GM19452 (cell line): ENCODE data around the gene G6PD.
A peak's percentile ranks its signal among the peaks of the same experiment; 100 is the strongest.
"Not testable (repeated sequence)": the region's sequence is repeated elsewhere in the genome, so short reads cannot be mapped to it uniquely, and the experiment has no call there.

ENCODE experiments used
- ATAC-seq: cut with Tn5 transposase; IDR thresholded peaks from one replicate; pipeline ENCODE4 v1.9.1; 2021; ENCODE audit not compliant: unreplicated experiment

The G6PD gene

DNA sequence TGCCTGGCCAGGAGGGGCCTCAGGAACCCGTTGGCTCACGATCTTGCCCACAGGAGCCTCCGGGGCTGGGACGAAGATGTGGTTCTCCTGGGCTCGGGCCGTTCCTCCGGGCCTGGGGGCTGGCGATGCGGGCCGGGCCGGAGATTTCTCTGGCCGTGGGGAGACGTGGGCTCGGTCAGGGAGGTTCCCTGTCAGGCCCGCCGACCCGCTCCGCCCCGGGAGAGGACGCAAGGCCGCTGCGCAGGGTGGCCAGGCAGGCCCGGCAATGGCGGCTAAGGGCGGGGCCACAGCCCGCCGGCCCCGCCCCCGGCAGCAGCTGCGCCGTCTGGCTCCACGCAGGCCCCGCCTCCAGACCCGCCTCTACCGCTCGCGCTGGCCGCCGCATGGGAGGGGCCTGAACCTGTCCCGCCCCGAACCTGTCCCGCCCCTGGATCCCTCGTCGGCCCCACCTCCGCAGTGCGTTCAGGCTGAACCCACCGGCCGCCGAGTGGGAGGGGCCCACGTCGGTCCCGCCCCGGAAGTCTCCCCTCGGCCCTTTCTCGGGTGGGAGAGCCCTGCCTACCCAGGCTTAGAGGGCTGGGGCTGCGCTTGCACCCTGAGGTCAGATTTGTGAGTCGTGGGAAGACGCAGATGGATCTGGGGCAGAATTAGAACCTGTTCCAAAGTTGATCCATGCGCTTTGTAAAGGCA is 30.5 kb downstream of the G6PD start, which contains the start of gene FAM3A:
Gene FAM3A, minus strand, starts transcription at position 267 of the 690 bp plus-strand sequence. CDS start 460 bp downstream, outside the sequence.
- ATAC-seq = peak; percentile 90

DNA sequence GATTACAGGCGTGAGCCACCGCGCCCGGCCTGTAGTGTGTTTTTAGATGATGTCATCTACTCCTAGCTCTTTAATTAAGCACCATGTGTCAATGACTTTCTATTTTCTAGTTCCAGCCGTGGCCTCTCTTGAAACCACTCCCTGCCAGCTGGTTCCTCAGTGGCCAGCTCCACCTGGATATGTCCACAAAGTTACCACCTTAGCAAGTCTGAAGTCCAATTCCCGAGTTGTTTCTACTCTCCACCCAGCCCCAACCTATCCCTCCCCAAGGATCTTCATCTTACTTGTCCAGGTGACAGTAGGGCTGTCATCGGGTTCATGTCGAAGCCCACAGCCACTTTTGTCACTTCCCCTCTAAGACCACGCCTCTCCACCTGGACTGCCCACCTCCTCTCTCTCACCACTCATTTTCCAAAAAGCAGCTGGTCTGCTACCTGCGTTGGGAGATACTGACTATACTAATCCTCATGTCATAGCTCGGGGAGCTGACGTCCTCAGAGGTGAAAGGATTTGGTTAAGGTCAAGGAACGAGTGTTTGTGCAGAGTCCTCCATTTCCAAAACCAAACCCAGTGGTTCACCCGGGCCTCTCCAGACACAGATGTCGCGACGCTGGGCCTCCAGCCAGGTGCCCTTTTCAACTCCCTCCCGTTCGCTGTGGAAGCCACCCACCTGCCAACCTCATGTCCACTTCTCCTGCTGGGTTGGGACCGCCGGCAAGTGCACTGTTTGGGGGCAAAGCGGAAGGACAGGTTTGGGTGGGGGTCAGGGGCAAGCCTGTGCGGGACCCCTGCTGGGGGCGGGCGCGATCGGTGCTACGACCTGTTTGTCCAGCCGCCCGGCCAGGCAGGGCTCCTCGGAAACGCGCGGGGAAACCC is 31.3 kb downstream of the G6PD start:
- ATAC-seq = no peak

DNA sequence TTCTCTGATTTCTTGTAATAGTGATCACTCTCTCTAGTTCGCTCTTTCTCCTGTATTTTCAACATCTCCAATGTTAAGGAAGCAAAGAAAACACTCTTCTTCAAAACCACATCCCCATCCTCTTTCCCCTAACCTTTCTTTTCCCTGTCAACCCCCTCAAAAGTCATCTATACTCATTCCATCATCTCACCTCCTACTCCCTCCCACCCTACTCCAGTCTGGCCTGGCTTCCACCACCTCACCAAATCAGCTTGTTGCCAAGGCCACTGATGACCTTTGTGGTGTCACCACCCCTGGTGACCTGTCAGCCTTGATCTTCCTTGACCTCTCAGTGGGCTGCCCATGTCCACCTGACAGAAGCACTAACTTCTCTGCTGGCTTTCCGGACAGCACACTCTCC is 32.9 kb downstream of the G6PD start:
- no peak for ATAC-seq

DNA sequence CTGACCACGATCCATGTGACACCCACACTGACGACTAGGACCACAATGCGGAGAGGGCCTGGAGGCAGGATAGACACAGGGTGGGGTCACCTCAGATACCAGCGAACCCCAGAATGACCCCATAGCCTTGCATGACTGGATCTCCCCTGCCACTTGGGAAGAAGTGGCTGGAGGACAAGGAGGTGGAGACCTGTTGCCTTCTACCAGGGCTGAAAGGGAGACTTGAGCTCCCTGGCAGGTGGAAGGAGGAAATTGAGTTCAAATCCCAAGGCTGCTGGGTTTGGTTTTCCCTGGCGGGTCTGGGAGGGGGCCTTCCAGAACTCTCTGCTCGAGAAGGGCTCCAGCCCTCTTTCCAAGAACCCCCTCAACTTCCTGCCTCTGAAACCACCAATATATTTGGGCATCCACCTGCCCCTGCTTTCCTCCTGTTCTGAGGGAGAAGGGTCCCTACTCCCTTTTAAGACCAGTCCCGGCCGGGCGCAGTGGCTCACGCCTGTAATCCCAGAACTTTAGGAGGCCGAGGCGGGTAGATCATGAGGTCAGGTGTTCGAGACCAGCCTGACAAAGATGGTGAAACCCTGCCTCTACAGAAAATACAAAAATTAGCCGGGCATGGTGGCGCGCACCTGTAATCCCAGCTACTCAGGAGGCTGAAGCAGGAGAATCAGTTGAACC is 33.6 kb downstream of the G6PD start:
- ATAC-seq = no peak

DNA sequence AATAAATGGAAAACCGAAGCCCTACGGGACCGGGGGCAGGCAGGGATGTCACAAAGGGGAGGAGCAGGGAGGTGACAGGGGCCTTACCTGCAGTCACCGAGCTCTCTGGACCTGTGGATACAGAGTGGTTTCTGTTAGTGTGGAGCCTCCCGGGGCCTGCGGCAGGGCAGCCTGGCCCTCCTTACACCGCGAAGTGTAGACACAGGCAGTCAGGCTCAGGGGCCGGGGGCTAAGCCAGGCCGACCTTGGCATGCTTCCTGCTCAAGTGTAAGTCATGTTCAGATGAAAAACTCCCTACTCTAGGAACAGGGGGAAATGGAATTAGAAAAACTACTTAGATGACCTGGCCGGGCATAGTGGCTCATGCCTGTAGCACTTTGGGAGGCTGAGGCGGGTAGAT is 34.9 kb downstream of the G6PD start:
- no peak for ATAC-seq

DNA sequence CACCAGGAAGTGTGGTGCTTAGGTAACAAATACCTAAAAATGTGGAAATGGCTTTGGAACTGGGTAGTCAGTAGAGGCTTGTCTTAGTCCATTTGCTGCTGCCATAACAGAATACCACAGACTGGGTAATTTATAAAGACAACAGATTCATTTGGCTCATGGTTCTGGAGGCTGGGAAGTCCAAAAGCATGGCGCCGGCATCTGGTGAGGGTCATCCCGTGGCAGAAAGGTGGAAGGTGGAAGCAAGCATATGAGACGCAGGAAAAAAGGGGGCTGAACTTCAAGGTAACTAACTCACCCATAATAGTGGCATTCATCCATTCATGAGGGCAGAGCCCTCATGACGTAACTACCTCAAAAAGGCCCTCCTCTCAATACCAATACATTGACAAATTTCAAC is 37.2 kb downstream of the G6PD start:
- no peak for ATAC-seq

DNA sequence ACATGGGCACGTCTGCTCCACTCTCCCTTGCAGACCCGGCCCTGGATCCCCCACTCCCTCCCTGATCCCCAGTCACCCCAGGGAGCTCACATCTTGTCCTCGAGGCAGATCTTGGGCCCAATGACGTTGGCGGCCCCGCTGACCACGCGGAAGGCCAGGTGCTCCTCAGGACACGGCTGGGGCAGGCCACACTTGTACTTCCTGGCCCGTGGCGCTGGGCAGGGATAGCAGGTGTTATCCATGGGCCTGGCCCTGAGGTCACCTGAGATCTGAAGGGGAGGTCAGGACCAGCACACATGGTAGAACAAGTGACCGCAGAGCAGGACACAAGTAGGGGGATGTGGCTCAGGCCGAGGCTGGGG is 38.3 kb downstream of the G6PD start:
- no peak for ATAC-seq

DNA sequence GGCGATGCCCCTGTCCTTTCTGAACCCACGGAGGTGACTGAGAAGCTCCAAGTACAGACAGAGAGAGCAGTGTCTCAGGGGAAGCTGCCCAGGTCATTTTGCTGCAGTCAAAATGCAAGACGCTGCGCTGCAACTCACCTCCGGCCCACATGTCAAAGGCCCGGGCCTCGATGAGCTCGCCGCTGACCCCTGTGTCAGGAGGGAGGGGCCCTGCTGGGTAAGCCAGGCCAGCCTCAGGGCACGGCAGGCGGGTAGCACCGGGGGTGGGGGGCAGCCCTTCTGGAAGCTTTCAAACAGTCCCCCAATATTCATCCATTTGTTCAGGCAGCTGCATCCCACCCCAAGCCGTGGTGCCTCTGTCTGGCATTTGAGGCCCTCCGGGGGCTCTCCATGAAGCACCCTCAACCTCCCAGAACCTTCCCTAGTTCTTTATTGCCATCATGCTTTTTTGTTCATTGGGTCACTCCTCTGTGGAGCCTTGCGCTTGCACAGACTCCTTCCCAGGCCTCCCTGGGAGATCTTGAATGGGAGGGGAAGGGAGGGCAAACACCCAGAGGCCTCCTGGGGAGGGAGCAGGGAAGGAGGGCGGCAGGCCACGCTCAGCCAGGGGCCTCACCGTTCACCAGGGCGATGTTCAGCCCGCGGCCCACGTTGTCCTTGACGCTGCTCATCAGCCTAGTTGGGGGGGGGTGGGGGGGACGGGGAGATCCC is 38.8 kb downstream of the G6PD start:
- no peak for ATAC-seq

DNA sequence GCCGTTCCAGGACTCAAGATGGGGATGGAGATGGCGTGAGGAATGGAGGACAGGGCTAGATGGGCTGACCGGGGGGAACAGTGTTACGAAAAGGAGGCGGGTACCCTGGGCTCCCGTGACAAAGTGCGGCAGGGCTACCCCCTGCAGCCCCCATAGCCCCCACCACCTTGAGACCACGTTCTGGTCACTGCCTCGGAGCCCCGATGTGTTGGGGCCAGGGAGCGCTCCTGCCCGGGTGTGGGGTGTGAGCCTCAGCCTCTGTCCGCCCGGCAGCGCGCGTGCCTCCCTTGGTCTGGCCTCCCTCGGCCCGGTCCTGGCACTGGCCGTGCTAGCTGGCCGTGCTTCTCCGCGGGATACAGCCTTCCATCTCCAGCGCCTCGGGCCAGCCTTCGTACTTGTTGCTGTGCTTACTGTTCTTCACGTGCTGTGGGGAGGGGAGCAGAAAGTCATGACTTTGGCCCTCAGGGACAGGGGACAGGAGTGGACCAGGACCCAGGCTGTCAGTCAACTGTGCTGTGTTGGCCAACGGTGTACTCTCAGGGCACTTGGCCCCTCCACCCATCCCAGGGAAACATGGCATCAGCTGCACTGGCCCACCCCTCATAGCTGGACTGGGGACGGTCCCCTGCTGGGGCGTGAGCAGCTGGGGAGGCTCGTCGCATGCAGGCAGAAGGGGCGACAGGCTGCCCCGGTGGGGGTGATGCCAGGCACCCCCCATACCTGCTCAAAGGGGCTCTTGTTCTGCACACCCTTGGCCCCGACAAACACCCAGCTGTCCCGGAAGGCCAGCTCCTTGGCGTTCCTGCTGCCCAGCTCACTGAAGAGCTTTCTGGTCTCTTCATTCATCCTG is 39.9 kb downstream of the G6PD start:
- no peak for ATAC-seq

DNA sequence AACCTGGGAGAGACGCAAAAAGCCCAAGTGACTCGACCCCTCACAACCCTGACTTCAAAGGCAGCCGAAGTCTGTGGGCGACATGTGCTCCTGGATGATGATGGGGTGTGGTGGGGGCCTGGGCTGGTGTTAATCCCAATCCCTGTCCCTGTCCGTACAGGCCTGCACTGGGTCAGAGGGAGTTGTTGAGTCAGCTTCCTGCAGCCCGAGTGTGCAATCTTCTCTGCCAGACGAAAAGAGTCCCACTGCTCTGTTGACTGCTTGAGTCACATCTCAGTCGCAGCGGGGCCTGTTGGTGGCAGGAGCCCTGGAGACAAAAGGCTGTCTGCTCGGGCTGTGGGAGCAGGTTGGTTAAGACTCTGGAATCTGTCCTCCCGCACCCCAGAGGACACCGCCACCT is 40.9 kb downstream of the G6PD start:
- ATAC-seq = no peak

DNA sequence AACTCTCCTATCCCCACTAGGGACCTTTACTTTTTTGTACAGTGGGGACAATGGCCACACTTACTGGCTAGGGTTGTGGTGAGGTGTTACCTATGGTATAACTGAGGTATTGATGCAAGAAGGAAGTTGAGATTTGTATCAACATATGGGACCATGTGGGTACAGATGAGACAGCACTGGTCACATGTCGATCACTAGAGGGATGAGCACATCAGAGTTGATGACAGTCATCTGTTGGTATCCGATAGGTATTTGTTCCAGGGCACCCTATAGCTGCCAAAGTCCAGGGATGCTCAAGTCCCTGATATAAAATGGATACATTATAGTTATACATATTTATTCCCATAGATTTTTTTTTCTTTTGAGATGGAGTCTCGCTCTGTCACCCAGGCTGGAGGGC is 43.7 kb downstream of the G6PD start:
- ATAC-seq = no peak

DNA sequence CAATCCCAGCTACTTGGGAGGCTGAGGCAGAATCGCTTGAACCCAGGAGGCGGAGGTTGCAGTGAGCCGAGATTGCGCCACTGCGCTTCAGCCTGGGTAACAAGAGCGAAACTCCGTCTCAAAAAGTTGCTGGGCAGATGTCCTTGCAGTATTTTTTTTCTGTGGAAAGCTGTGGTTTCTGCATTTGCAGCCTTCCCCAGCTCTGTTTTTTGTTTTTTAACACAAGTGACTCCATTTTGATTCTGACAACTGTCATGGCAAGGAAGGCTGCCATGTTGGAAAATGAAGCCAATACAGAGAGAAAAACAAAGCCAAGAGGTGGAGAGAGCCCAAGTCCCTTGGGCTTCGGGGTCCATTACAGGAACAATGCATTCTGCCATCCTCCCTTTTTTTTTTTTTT is 44.5 kb downstream of the G6PD start:
- no peak for ATAC-seq

DNA sequence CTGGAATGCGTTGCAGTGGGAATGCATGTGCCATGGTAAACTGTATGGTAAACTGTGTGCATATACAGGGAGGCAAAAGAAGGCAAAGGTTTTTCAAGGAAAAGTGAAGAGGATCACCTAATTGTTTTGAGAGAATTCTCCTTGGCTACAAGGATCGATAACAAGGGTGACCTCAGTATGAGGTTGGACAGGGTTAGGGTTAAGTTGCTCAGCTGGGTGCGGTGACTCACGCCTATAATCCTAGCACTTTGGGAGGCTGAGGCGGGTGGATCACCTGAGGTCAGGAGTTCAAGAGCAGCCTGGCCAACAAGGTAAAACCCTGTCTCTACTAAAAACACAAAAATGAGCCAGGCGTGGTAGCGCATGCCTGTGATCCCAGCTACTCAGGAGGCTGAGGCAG is 45.2 kb downstream of the G6PD start:
- ATAC-seq = not testable (repeated sequence)

DNA sequence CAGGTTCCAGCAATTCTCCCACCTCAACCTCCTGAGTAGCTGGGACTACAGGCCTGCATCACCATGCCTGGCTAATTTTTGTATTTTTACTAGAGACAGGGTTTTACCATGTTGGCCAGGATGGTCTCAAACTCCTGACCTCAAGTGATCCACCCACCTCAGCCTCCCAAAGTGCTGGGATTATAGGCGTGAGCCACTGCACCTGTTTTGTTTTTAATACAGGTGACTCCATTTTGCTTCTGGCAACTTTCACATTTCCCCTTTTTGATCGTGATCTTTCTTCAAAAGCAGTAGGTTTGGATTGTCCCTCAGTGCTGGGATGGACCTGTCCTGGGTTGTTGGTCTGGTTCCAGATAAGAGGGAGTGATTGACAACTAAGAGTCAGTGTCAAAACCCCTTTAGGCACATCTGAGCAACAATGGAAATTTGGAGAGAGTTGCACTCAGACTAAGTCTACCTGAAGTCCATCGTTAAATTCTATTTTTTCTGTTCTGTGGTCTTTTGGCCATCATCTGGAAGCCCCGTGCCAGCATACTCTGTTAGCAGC is 50.0 kb downstream of the G6PD start:
- ATAC-seq = not testable (repeated sequence)

DNA sequence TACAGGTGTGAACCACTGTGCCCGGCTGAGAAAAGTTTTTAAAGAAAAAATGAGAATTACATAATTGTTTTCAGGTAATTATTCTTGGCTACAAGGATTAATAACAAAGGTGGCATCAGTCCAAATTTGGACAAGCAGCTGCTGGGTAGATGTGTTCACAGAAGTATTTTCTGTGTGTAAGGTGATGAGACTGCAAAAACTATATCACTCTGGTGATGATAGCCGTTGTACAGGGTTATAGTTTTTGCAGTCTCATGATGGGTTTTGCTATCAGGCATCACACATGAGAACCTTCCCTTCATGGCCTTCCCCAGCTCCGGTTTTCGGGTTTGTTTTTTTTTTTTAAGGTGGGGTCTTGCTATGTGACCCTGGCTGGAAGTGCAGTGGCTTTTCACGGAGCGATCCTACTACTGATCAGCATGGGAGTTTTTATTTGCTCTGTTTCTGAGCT is 51.1 kb downstream of the G6PD start:
- ATAC-seq = no peak

DNA sequence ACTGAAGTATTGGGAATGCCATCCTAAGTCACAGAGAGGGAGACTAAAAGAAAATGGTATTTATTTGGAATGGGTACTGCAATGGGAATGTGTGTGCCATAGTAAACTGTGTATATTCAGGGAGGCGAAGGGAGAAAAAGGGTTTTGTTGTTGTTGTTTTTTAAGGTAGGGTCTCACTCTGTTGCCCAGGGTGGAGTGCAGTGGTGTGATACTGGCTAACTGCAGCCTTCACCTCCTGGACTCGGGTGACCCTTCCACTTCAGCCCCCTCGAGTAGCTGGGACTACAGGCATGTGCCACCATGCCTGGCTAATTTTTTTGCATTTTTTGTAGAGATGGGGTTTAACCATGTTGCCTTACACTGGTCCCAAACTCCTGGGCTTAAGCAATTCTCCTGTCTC is 51.9 kb downstream of the G6PD start:
- ATAC-seq = no peak

DNA sequence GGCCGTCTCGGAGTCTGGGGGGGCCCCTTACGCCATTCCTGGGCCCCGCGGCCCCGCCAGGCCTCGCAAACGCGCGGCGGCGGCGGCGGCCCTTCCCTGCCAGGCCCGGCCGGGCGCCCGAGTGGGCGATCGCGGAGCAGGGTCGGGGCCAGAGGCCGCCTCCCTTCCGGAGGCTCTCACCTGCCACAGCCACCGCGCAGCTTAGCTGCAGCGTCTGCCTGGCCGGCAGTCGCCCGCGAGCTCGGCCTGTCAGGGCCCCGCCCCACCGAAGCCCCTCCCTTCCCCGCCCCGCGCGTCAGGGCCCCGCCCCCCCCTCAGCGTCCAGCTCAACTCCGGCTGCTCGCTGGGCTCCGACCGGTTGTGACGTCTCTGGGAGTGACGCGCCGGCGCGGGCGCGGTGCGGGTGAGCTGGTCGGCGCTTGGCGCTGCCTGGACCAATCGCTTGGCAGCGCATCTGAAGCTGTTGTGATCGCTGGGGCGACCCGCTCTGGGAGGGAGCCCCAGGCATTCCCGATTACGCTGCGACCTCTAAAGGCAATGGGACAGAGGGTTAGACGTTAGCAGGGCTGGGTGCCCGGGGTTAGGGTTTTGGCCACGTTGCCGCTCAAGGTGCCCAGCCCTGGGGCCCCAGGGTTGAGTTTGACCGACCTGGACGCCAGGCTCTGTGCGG is 56.1 kb downstream of the G6PD start, which contains the start of gene SLC10A3:
Gene SLC10A3, minus strand, starts transcription at position 216 of the 670 bp plus-strand sequence. CDS start 1,689 bp downstream, outside the sequence.
- ATAC-seq = peak; percentile 77

DNA sequence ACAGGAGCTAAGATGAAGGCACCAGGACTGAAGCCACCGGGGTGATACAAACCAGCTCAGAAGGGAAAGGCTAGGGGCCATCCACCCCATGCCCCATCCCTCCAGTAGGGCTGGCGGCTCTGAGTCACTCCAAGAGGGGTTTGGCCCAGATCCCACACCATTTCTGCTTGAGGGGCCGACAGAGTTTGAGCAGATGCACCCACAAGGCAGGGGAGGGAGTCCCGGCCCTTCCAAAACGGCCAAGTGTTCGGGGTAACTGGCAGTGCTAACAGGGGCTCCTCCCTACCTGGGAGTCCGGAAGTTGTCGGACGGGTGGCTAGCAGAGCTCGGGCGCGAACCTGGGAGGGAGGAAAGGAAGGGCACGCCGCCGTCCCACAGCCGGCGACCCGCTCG is 56.6 kb downstream of the G6PD start:
- ATAC-seq = peak; percentile 32

DNA sequence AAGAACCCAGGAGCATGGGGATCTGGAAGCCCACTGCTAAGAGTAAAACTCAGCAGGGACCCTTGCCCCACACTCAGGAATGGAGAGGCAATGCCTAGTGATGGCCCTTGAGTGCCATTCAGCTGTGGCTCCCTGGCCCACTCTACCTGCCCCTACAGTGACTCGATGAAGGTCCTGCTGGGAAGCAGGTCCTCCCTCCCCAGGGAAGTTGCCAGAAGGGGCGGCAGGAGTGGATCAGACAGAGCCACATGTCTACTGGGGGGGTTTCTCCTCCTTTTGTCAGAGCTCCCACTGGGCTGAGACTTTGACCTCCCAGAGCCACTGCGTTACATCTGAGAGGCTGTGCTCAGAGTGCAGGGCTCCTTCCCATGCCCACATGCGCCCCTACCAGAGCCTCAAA is 57.5 kb downstream of the G6PD start:
- ATAC-seq = no peak
